Adrenal gland (tissue), 12 donors: ENCODE data around the gene TMEM79. TPM values are rescaled to one million over a fixed set of nuclear protein-coding genes. Genes with fewer than 3 reads are reported as not detected.
A peak's percentile ranks its signal among the peaks of the same experiment; 100 is the strongest.

ENCODE experiments used
- DNase-seq, 7 donors: peaks; one replicate each; pipeline ENCODE4 v3.0.0-alpha.2; 2019 to 2020
- H3K27ac ChIP-seq, 5 donors: fragments of 200-600 bp; sonication (generic) in 4 of 5; 1 replicate in 3 of 5; 2 replicates in 2 of 5; pipeline versions ENCODE4 v1.5.1 to v1.8.0; 2016 to 2020; ENCODE audit warnings: mild to moderate bottlenecking in 1 of 5
- H3K27me3 ChIP-seq: fragments of 200-600 bp; 2 replicates; pipeline ENCODE4 v1.8.0; 2021
- H3K36me3 ChIP-seq, 2 donors: fragments of 200-600 bp; replicated peaks in 1 of 2; 1 replicate in 1 of 2; 2 replicates in 1 of 2; pipeline versions ENCODE4 v1.5.1 to v1.8.0; 2018 to 2022
- H3K4me1 ChIP-seq, 2 donors: fragments of 200-600 bp; replicated peaks in 1 of 2; 1 replicate in 1 of 2; 2 replicates in 1 of 2; pipeline versions ENCODE4 v1.5.1 to v1.8.0; 2018 to 2021
- H3K4me3 ChIP-seq, 4 donors: fragments of 200-600 bp; sonication (generic) in 3 of 4; one replicate each; pipeline ENCODE4 v1.5.1; 2016 to 2018
- H3K9me3 ChIP-seq, 3 donors: fragments of 200-600 bp; sonication (generic) in 1 of 3; replicated peaks in 1 of 3; 1 replicate in 2 of 3; 2 replicates in 1 of 3; pipeline versions ENCODE4 v1.5.1 to v1.8.0; 2016 to 2021
- CTCF ChIP-seq, 6 experiments: fragments of 450-650 bp in 4 of 6; fragments of 200-600 bp in 2 of 6; sonication (generic) in 1 of 6; IDR thresholded peaks; 1 replicate in 5 of 6; 2 replicates in 1 of 6; pipeline versions ENCODE4 v1.5.1 to v1.8.0; 2016 to 2021; ENCODE audit warnings: antibody characterized with exemption in 6 of 6, mild to moderate bottlenecking in 2 of 6, moderate library complexity in 1 of 6
- POLR2A ChIP-seq, 2 donors: fragments of 450-650 bp; IDR thresholded peaks; one replicate each; pipeline ENCODE4 v1.6.1; 2017; ENCODE audit warnings: antibody characterized with exemption in 2 of 2, mild to moderate bottlenecking in 2 of 2, moderate library complexity in 1 of 2
- WGBS, 4 donors: extraction: QIAGEN DNeasy Blood & Tissue Kit in 2 of 4; methylation state at CpG; one replicate each; pipeline versions ENCODE4 v1.1.5 to v1.1.7; 2013 to 2017; 5-methylcytosine and 5-hydroxymethylcytosine counted together
- intact Hi-C, 2 donors: fragments of 100-400 bp; cut with DNase I; formaldehyde crosslinking; loops; one replicate each; pipeline versions ENCODE4 v1.14.1 to v1.15.0; 2022 to 2023
- polyA plus RNA-seq, 3 donors: library from polyadenylated mRNA; stranded (reverse); fragments of 200-250 nt in 2 of 3; fragments of 350-450 nt in 1 of 3; fragmentation: Illumina TruSeq in 1 of 3; extraction: RNeasy Lipid Tissue Mini Kit (QIAGEN cat#74804) in 1 of 3; gene quantifications; one replicate each; pipeline ENCODE4 v1.2.3, GENCODE V29; 2013 to 2014
- total RNA-seq, 9 donors: library from RNA; depleted of rRNA in 4 of 9; stranded (reverse); fragments of >200 nt in 4 of 9; fragments of 120-200 nt in 1 of 9; fragmentation: NEBNext Ultra II Directional in 1 of 9; extraction: Animal tissue kit (Norgen Biotek cat#: 25700) in 1 of 9; gene quantifications; one replicate each; pipeline versions ENCODE4 v1.1.0 to v1.2.4, GENCODE V29; 2013 to 2023
- donor health status: healthy with polysubstance abuse.
- donor health status: Bipolar disorder and iron deficiency.
- donor health status: DM: yes; HTN: yes; CAD: no.
- donor health status: DM: no; HTN: no; CAD: no.
- donor health status: DM: no; HTN: no; CAD: no.
- donor health status: DM: yes; HTN: yes; CAD: no.

The TMEM79 gene
- total and polyA plus RNA-seq, 12 donors: 1.0 to 6.3 (median 3.1) TPM

- Histone ChIP-seq H3K4me1 (peaks cover 16 to 26% of the 10 kb centered on the region in 2 donors), H3K27me3 (no peaks in the 10 kb centered on the region), H3K9me3 (no peaks in the 10 kb centered on the region), H3K4me3 (peak overlapping the region in 3 of 4 donors; percentile 53 to 79 (median 78)), H3K27ac (peak overlapping the region in 1 of 5 donors; percentile 90), H3K36me3 (peaks cover 0 to 3% of the 10 kb centered on the region in 2 donors)
- 88 to 100% (median 94%) methylated on average over 1 of the region's 1 CpG for WGBS, 4 donors
- TF ChIP-seq CTCF (IDR thresholded peaks at IDR 0.05) (no peak), POLR2A (IDR thresholded peaks at IDR 0.05) (no peak)
- DNase-seq: no peak
- intact Hi-C loops: no loop called here
Observed at GRCh38 chr1:156283521-156283920, 604 bp upstream of the TMEM79 start.

GRCh38 chr1:156284757-156285156 is 632 bp downstream of the TMEM79 start:
- WGBS, 4 donors: 53 to 78% (median 72%) methylated on average over 4 of the region's 4 CpGs
- Histone ChIP-seq H3K4me1 (peaks cover 16 to 26% of the 10 kb centered on the region in 2 donors), H3K9me3 (no peaks in the 10 kb centered on the region), H3K36me3 (peaks cover 0 to 4% of the 10 kb centered on the region in 2 donors), H3K27me3 (no peaks in the 10 kb centered on the region), H3K4me3 (no peak overlapping the region), H3K27ac (no peak overlapping the region)
- no peak for DNase-seq
- TF ChIP-seq CTCF (IDR thresholded peaks at IDR 0.05): no peak
- intact Hi-C loops: no loop called here

GRCh38 chr1:156285437-156285836 is 1.3 kb downstream of the TMEM79 start:
- Histone ChIP-seq H3K27me3 (no peaks in the 10 kb centered on the region), H3K27ac (no peak overlapping the region), H3K36me3 (peaks cover 0 to 4% of the 10 kb centered on the region in 2 donors), H3K4me1 (peaks cover 16 to 26% of the 10 kb centered on the region in 2 donors), H3K9me3 (no peaks in the 10 kb centered on the region), H3K4me3 (no peak overlapping the region)
- 89 to 100% (median 94%) methylated on average over 3 to 21 of the region's 21 CpGs for WGBS, 4 donors
- no peak for TF ChIP-seq CTCF (IDR thresholded peaks at IDR 0.05)
- TF ChIP-seq POLR2A (IDR thresholded peaks at IDR 0.05): no peak
- no peak for DNase-seq
- intact Hi-C loops: no loop called here

- H3K9me3 ChIP-seq: no peaks in the 10 kb centered on the region
- intact Hi-C loops: no loop called here
- DNase-seq: no peak
- H3K36me3 ChIP-seq: peaks cover 0 to 4% of the 10 kb centered on the region in 2 donors
- H3K4me3 ChIP-seq: no peak overlapping the region
- H3K27ac ChIP-seq: no peak overlapping the region
- TF ChIP-seq CTCF (IDR thresholded peaks at IDR 0.05) (no peak), POLR2A (IDR thresholded peaks at IDR 0.05) (no peak)
- WGBS, 4 donors: 91 to 96% (median 94%) methylated on average over 8 of the region's 8 CpGs
- no peaks in the 10 kb centered on the region for H3K27me3 ChIP-seq
- H3K4me1 ChIP-seq: peaks cover 13 to 23% of the 10 kb centered on the region in 2 donors
Observed at GRCh38 chr1:156286061-156286460, 1.9 kb downstream of the TMEM79 start.
